Smooth muscle cell (in vitro differentiated cells): Measurements from ENCODE around the gene RPP30. TPM values are rescaled to one million over a fixed set of nuclear protein-coding genes. Genes with fewer than 3 reads are reported as not detected.

Source experiments
- DNase-seq: peaks from one replicate; lab custom pipeline; 2025; ENCODE audit not compliant: unreplicated experiment; lab: John Stamatoyannopoulos, UW
- H2AFZ ChIP-seq: fragments of 200-600 bp; sonication (generic); 2 replicates; pipeline ENCODE4 v1.6.0; 2016; ENCODE audit warnings: antibody characterized with exemption, low read depth, mild to moderate bottlenecking
- H3F3A ChIP-seq: fragments of 200-600 bp; sonication (generic); 2 replicates; pipeline ENCODE4 v1.6.0; 2017; ENCODE audit warnings: antibody characterized with exemption, low read depth
- H3K27ac ChIP-seq: fragments of 200-600 bp; sonication (generic); 2 replicates; pipeline ENCODE4 v1.5.1; 2016; ENCODE audit warnings: low read depth, mild to moderate bottlenecking
- H3K27me3 ChIP-seq: fragments of 200-600 bp; sonication (generic); 2 replicates; pipeline ENCODE4 v1.6.1; 2016; ENCODE audit warnings: low read depth, mild to moderate bottlenecking
- H3K36me3 ChIP-seq: fragments of 200-600 bp; sonication (generic); 2 replicates; pipeline ENCODE4 v1.5.1; 2016; ENCODE audit warnings: low read depth
- H3K4me1 ChIP-seq: fragments of 200-600 bp; sonication (generic); 2 replicates; pipeline ENCODE4 v1.5.1; 2016; ENCODE audit warnings: low read depth
- H3K4me2 ChIP-seq: fragments of 200-600 bp; sonication (generic); 2 replicates; pipeline ENCODE4 v1.6.0; 2016; ENCODE audit warnings: mild to moderate bottlenecking
- H3K4me3 ChIP-seq: fragments of 200-600 bp; sonication (generic); 2 replicates; pipeline ENCODE4 v1.5.1; 2016; ENCODE audit warnings: mild to moderate bottlenecking
- H3K79me2 ChIP-seq: fragments of 200-600 bp; sonication (generic); 2 replicates; pipeline ENCODE4 v1.6.0; 2016; ENCODE audit warnings: low read depth, mild to moderate bottlenecking
- H3K9ac ChIP-seq: fragments of 200-600 bp; sonication (generic); 2 replicates; pipeline ENCODE4 v1.6.0; 2016; ENCODE audit warnings: low read depth
- H3K9me3 ChIP-seq: fragments of 200-600 bp; sonication (generic); replicated peaks from 2 replicates; pipeline ENCODE4 v1.5.1; 2016; ENCODE audit warnings: low read depth
- H4K20me1 ChIP-seq: fragments of 200-600 bp; sonication (generic); 2 replicates; pipeline ENCODE4 v1.6.0; 2016; ENCODE audit warnings: low read depth
- WGBS: methylation state at CpG from one replicate; pipeline ENCODE4 v1.1.7; 2016; ENCODE audit warnings: low lambda C conversion rate; 5-methylcytosine and 5-hydroxymethylcytosine counted together
- polyA plus RNA-seq: library from polyadenylated mRNA; unstranded; fragments of >200 nt; fragmentation: Nextera tagmentation; extraction: Ambion mirVana; gene quantifications from 2 replicates; pipeline ENCODE4 v1.2.1, GENCODE V29; 2016
- total RNA-seq: library from RNA; depleted of rRNA; stranded (reverse); fragments of >200 nt; gene quantifications from 2 replicates; pipeline ENCODE4 v1.2.3, GENCODE V29; 2014
- TF ChIP-seq, protein P1 (sequence below): fragments of 200-600 bp; sonication (generic); IDR thresholded peaks from 2 replicates; pipeline ENCODE4 v1.5.1; 2017; ENCODE audit warnings: borderline replicate concordance, mild to moderate bottlenecking, antibody characterized with exemption; ENCODE audit not compliant: insufficient read depth, poor library complexity, severe bottlenecking

The RPP30 gene
- total and polyA plus RNA-seq, 2 experiments from 2014 or later: 48.2 to 73.0 TPM

DNA sequence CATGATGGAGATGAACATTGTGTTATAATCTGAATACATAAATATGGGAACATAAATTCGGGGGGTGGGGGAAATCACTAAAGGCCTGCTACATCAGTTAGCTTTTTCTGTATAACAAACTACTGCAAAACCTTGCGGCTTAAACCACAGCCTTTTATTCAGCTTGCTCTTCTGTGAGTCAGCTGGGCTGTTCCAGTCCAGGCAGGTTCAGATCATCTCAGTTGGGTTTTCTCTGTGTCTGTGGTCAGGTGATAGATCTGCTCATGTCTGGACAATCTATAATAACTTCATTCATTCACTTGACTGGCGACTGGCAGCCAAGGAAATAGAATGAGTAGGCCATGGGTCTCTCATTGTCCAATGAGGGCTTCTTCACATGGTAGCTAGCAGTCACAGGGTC, 37.4 kb upstream of the RPP30 start:
- peak overlapping the region; percentile 16 for H3K27ac ChIP-seq
- DNase-seq: no peak
- H3K27me3 ChIP-seq: no peaks in the 10 kb centered on the region
- peaks cover 3% of the 10 kb centered on the region for H3K79me2 ChIP-seq
- H3K4me2 ChIP-seq: no peak overlapping the region
- no peaks in the 10 kb centered on the region for H3K4me1 ChIP-seq
- H3F3A ChIP-seq: no peaks in the 10 kb centered on the region
- 84% methylated on average over 3 of the region's 3 CpGs for WGBS
- H3K9ac ChIP-seq: no peak overlapping the region
- no peaks in the 10 kb centered on the region for H3K9me3 ChIP-seq
- H3K4me3 ChIP-seq: no peak overlapping the region
- TF ChIP-seq, protein P1, sequence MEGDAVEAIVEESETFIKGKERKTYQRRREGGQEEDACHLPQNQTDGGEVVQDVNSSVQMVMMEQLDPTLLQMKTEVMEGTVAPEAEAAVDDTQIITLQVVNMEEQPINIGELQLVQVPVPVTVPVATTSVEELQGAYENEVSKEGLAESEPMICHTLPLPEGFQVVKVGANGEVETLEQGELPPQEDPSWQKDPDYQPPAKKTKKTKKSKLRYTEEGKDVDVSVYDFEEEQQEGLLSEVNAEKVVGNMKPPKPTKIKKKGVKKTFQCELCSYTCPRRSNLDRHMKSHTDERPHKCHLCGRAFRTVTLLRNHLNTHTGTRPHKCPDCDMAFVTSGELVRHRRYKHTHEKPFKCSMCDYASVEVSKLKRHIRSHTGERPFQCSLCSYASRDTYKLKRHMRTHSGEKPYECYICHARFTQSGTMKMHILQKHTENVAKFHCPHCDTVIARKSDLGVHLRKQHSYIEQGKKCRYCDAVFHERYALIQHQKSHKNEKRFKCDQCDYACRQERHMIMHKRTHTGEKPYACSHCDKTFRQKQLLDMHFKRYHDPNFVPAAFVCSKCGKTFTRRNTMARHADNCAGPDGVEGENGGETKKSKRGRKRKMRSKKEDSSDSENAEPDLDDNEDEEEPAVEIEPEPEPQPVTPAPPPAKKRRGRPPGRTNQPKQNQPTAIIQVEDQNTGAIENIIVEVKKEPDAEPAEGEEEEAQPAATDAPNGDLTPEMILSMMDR: no peak
- H4K20me1 ChIP-seq: no peaks in the 10 kb centered on the region
- H3K36me3 ChIP-seq: no peaks in the 10 kb centered on the region
- H2AFZ ChIP-seq: no peak overlapping the region

- H3K79me2 ChIP-seq: peaks cover 3% of the 10 kb centered on the region
- no peaks in the 10 kb centered on the region for H3K4me1 ChIP-seq
- WGBS: 93% methylated on average over 1 of the region's 1 CpG
- H3K4me3 ChIP-seq: no peak overlapping the region
- H3K9ac ChIP-seq: no peak overlapping the region
- no peaks in the 10 kb centered on the region for H3K36me3 ChIP-seq
- H3K9me3 ChIP-seq: no peaks in the 10 kb centered on the region
- no peak for DNase-seq
- no peak overlapping the region for H2AFZ ChIP-seq
- no peak overlapping the region for H3K4me2 ChIP-seq
- H4K20me1 ChIP-seq: no peaks in the 10 kb centered on the region
- no peak overlapping the region for H3K27ac ChIP-seq
- TF ChIP-seq, protein P1: no peak
- no peaks in the 10 kb centered on the region for H3K27me3 ChIP-seq
- no peaks in the 10 kb centered on the region for H3F3A ChIP-seq
Observed at GRCh38 chr10:90837486-90837885, 34.3 kb upstream of the RPP30 start.

- Histone ChIP-seq H3K27ac (no peak overlapping the region), H3K4me2 (no peak overlapping the region), H3K36me3 (no peaks in the 10 kb centered on the region), H3K79me2 (peaks cover 3% of the 10 kb centered on the region), H3K27me3 (no peaks in the 10 kb centered on the region), H3K4me3 (no peak overlapping the region), H2AFZ (no peak overlapping the region), H3F3A (no peaks in the 10 kb centered on the region), H4K20me1 (no peaks in the 10 kb centered on the region), H3K9me3 (no peaks in the 10 kb centered on the region), H3K4me1 (no peaks in the 10 kb centered on the region), H3K9ac (no peak overlapping the region)
- 64% methylated on average over 1 of the region's 1 CpG for WGBS
- TF ChIP-seq, protein P1: no peak
- no peak for DNase-seq
Observed at GRCh38 chr10:90842725-90843124, 29.0 kb upstream of the RPP30 start.

DNA sequence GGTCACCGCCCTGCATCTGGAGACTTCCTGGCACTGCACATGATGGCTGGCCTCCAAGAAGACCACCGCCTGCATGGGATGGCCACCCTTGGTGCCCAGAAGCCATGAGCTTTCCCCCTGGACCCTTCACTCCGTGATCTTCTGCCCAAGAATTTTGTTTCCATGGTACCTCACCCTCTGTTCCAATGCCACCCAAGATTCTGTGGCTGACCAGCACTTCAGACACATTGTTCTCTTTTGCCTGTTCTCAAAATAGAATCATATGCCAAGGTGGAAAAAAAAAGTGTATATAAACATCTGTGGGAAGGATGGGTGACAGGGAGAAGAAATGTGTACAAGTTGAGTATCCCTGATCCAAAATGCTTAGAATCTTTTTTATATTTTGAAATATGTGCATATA, 26.0 kb upstream of the RPP30 start:
- no peak overlapping the region for H3K9ac ChIP-seq
- no peaks in the 10 kb centered on the region for H3K27me3 ChIP-seq
- H3K36me3 ChIP-seq: no peaks in the 10 kb centered on the region
- H3K27ac ChIP-seq: no peak overlapping the region
- WGBS: 88% methylated on average over 3 of the region's 3 CpGs
- peaks cover 15% of the 10 kb centered on the region for H3K79me2 ChIP-seq
- H3K4me3 ChIP-seq: no peak overlapping the region
- TF ChIP-seq, protein P1: no peak
- H3K9me3 ChIP-seq: peaks cover 4% of the 10 kb centered on the region
- no peaks in the 10 kb centered on the region for H4K20me1 ChIP-seq
- no peak overlapping the region for H2AFZ ChIP-seq
- DNase-seq: no peak
- no peak overlapping the region for H3K4me2 ChIP-seq
- no peaks in the 10 kb centered on the region for H3K4me1 ChIP-seq
- H3F3A ChIP-seq: no peaks in the 10 kb centered on the region
